Tibial artery (tissue), 4 donors: ENCODE data around the gene BAIAP3.

ENCODE experiments used
- DNase-seq, 2 donors: peaks; one replicate each; pipeline ENCODE4 v3.0.0-alpha.2; 2019
- H3K27ac ChIP-seq, 2 donors: fragments of 200-600 bp; sonication (generic) in 1 of 2; 1 replicate in 1 of 2; 2 replicates in 1 of 2; pipeline ENCODE4 v1.5.1; 2018 to 2019; ENCODE audit warnings: mild to moderate bottlenecking in 1 of 2
- H3K27me3 ChIP-seq, 2 donors: fragments of 200-600 bp; sonication (generic) in 1 of 2; one replicate each; pipeline versions ENCODE4 v1.5.1 to v1.6.0; 2016 to 2019
- H3K36me3 ChIP-seq, 3 donors: fragments of 200-600 bp; sonication (generic) in 2 of 3; one replicate each; pipeline ENCODE4 v1.5.1; 2016 to 2019; ENCODE audit warnings: mild to moderate bottlenecking in 2 of 3
- H3K4me1 ChIP-seq, 4 donors: fragments of 200-600 bp; sonication (generic) in 2 of 4; 1 replicate in 3 of 4; 2 replicates in 1 of 4; pipeline ENCODE4 v1.5.1; 2016 to 2019
- H3K4me3 ChIP-seq, 2 donors: fragments of 200-600 bp; sonication (generic) in 1 of 2; 1 replicate in 1 of 2; 2 replicates in 1 of 2; pipeline ENCODE4 v1.5.1; 2018 to 2019; ENCODE audit warnings: mild to moderate bottlenecking in 2 of 2
- H3K9me3 ChIP-seq, 3 donors: fragments of 200-600 bp; sonication (generic) in 1 of 3; one replicate each; pipeline ENCODE4 v1.5.1; 2016 to 2019
- intact Hi-C: fragments of 100-400 bp; cut with DNase I; formaldehyde crosslinking; loops from one replicate; pipeline ENCODE4 v1.15.0; 2023; ENCODE audit warnings: low total_unique reads
- TF ChIP-seq, protein P1 (sequence below), 2 experiments: fragments of 200-600 bp in 1 of 2; fragments of 450-650 bp in 1 of 2; IDR thresholded peaks; one replicate each; pipeline ENCODE4 v1.5.1; 2017 to 2019; ENCODE audit warnings: antibody characterized with exemption in 2 of 2, mild to moderate bottlenecking in 1 of 2, moderate library complexity in 1 of 2

Gene BAIAP3

DNA sequence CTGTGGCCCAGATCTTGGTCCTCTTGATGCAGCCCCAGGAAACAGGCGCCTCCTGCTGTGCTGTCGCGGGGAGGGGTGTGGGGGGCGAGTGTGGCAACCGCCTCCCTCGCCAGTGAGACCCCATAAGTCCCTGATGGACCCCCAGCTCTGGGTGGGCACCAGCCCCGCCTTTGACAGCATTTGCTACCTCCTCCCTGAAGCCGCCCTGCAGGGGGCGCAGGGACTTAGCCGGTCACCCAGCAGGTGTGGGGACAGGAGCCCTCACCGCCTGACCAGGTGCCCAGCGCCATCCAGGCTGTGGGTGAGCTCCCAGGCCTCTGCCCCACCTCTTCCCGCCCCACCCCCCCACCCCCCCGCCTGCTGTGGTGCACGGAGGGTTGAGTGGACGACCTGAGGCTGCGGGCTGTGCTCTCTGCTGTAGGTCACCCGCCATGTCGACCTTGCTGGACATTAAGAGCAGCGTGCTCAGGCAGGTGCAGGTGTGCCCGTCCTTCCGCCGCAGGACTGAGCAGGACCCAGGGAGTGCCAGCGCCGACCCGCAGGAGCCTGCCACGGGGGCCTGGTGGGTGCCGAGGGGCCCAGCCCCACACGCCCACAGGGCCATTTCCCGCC lies 4.8 kb downstream of the BAIAP3 start:
- Histone ChIP-seq H3K27ac (no peak overlapping the region), H3K4me1 (peaks cover 0 to 23% (median 22%) of the 10 kb centered on the region in 4 donors), H3K27me3 (peaks cover 11 to 67% of the 10 kb centered on the region in 2 donors), H3K4me3 (no peak overlapping the region), H3K36me3 (no peaks in the 10 kb centered on the region), H3K9me3 (no peaks in the 10 kb centered on the region)
- DNase-seq, result no peak
- TF ChIP-seq, protein P1, sequence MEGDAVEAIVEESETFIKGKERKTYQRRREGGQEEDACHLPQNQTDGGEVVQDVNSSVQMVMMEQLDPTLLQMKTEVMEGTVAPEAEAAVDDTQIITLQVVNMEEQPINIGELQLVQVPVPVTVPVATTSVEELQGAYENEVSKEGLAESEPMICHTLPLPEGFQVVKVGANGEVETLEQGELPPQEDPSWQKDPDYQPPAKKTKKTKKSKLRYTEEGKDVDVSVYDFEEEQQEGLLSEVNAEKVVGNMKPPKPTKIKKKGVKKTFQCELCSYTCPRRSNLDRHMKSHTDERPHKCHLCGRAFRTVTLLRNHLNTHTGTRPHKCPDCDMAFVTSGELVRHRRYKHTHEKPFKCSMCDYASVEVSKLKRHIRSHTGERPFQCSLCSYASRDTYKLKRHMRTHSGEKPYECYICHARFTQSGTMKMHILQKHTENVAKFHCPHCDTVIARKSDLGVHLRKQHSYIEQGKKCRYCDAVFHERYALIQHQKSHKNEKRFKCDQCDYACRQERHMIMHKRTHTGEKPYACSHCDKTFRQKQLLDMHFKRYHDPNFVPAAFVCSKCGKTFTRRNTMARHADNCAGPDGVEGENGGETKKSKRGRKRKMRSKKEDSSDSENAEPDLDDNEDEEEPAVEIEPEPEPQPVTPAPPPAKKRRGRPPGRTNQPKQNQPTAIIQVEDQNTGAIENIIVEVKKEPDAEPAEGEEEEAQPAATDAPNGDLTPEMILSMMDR (IDR thresholded peaks at IDR 0.05), result no peak
- intact Hi-C loops, result no loop called here

DNA sequence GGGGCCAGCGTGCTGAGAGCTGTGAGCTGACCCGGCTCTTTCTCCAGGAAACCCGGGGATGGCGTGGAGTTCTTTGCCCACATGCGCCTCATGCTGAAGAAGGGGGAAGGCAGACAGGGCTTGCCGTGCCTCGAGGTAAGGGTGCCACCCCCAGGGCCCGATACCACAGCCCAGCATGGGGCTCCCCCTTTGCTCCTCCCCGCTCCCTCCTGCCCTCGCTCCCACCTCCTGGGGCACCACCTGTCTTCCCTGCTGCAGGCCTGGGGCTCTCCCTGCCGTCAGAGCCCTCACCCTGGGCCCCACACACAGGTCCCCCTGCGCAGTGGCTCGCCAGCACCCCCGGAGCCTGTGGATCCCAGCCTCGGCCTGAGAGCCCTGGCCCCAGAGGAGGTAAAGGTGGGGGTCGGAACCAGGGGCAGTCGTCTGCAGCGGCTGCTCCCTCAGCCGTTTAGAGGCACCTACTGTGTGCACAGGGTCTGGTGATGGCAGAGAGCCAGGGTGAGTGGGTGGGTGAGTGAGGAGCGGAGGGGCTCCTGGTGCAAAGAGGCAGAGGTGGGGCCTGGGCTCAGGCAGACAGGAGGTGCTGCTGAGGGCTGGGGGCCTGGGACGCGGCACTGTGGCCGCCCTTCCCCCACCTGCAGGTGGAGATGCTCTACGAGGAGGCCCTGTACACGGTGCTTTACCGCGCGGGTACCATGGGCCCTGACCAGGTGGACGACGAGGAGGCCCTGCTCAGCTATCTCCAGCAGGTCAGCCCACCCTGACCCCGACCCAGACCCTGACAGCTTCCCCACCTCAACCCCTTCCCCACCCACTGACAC lies 5.6 kb downstream of the BAIAP3 start:
- Histone ChIP-seq H3K36me3 (no peaks in the 10 kb centered on the region), H3K4me1 (peaks cover 0 to 19% (median 16%) of the 10 kb centered on the region in 4 donors), H3K27me3 (peaks cover 3 to 59% of the 10 kb centered on the region in 2 donors), H3K4me3 (no peak overlapping the region), H3K27ac (no peak overlapping the region), H3K9me3 (no peaks in the 10 kb centered on the region)
- intact Hi-C loops, result no loop called here
- DNase-seq, result no peak
- TF ChIP-seq, protein P1 (IDR thresholded peaks at IDR 0.05), result no peak

DNA sequence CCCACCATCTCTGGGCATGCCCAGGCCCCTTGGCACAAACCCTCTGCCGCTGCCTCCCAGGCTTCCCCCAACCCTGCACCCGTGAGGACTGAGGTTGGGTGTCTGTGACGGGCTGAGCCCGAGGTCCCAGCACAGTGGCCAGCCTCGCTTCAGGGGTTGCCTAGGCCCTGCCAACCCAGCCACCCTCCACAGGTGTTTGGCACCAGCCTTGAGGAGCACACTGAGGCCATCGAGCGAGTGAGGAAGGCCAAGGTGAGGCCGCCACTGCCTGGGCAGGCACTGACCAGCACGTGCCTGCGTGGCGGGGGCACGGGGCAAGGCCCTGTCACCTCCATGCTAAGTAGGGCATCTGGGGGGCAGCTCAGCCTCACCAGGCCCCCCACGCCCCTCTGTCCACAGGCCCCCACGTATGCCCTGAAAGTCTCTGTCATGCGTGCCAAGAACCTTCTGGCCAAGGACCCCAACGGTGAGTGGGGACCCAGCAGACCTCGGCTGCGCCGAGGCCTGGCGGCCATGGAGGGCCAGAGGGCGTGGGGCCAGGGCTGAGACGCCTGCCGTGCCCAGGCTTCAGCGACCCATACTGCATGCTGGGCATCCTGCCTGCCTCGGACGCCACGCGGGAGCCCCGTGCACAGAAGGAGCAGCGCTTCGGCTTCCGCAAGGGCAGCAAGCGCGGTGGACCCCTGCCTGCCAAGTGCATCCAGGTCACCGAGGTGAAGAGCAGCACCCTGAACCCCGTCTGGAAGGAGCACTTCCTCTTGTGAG lies 7.5 kb downstream of the BAIAP3 start:
- intact Hi-C loops, result no loop called here
- no peak overlapping the region for H3K27ac ChIP-seq
- H3K27me3 ChIP-seq, result peaks cover 0 to 40% of the 10 kb centered on the region in 2 donors
- H3K36me3 ChIP-seq, result no peaks in the 10 kb centered on the region
- DNase-seq, result no peak
- no peaks in the 10 kb centered on the region for H3K9me3 ChIP-seq
- no peak overlapping the region for H3K4me3 ChIP-seq
- peaks cover 0 to 14% (median 11%) of the 10 kb centered on the region in 4 donors for H3K4me1 ChIP-seq
- TF ChIP-seq, protein P1 (IDR thresholded peaks at IDR 0.05), result no peak

DNA sequence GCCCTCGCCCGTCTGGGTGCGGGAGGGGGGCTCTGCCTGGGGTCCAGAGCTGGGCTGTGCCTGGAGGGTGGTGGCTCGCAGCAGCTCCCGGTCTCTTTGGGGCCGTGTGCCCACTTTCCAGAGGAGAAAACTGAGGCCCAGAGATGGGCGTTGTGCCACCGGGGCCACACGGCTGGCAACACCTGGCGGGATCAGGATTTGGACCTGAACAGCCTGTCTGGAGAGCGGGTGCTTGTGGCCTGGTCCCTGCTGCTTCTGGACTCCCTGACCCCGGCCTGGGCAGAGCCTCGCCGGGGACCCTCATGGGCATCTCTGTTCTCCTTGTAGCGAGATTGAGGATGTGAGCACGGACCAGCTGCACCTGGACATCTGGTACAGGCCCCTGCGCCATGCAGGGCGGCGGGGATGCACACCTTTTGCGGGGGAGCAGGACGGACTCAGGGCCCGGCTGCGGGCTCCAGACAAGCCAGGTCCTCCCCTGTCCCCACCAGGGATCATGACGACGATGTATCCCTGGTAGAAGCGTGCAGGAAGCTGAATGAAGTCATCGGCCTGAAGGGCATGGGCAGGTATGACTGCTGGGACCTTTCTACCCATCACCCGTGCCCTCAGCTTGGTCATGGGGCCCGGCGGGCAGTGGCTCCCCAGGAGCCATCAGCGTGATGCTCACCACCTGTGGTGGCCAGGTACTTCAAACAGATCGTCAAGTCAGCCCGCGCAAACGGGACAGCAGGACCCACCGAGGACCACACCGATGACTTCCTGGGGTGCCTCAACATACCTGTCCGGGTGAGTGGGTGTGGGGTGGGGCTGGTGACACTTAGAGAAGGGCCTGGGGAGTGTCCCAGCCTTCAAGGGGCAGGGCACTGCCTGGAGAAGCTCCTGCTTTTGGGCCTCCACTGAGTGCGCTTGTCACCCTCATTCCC lies 8.3 kb downstream of the BAIAP3 start:
- DNase-seq, result no peak
- peaks cover 0 to 32% of the 10 kb centered on the region in 2 donors for H3K27me3 ChIP-seq
- TF ChIP-seq, protein P1 (IDR thresholded peaks at IDR 0.05), result no peak
- peaks cover 0 to 5% (median 0%) of the 10 kb centered on the region in 3 donors for H3K36me3 ChIP-seq
- peaks cover 0 to 14% (median 11%) of the 10 kb centered on the region in 4 donors for H3K4me1 ChIP-seq
- no peak overlapping the region for H3K4me3 ChIP-seq
- intact Hi-C loops, result no loop called here
- no peak overlapping the region for H3K27ac ChIP-seq
- no peaks in the 10 kb centered on the region for H3K9me3 ChIP-seq
